Colonic mucosa (tissue), 4 donors: Measurements from ENCODE around the gene PNKD. TPM values are rescaled to one million over a fixed set of nuclear protein-coding genes. Genes with fewer than 3 reads are reported as not detected.

Experiments
- DNase-seq: peaks from one replicate; pipeline ENCODE4 v3.0.0-alpha.2; 2020
- H3K27ac ChIP-seq: fragments of 200-600 bp; one replicate; pipeline ENCODE4 v1.8.0; 2021
- H3K27me3 ChIP-seq: fragments of 200-600 bp; one replicate; pipeline ENCODE4 v1.8.0; 2021
- H3K36me3 ChIP-seq: fragments of 200-600 bp; one replicate; pipeline ENCODE4 v1.8.0; 2021
- H3K4me1 ChIP-seq: fragments of 200-600 bp; one replicate; pipeline ENCODE4 v1.8.0; 2021; ENCODE audit warnings: mild to moderate bottlenecking
- H3K4me3 ChIP-seq: fragments of 200-600 bp; one replicate; pipeline ENCODE4 v1.8.0; 2021
- H3K9ac ChIP-seq, 2 donors: one replicate each; pipeline ENCODE4 v1.7.0; 2013; ENCODE audit warnings: control low read depth in 2 of 2, low read depth in 2 of 2, low read length in 2 of 2
- H3K9me3 ChIP-seq: fragments of 200-600 bp; one replicate; pipeline ENCODE4 v1.8.0; 2021
- intact Hi-C: fragments of 100-400 bp; cut with DNase I; formaldehyde crosslinking; loops from one replicate; pipeline ENCODE4 v1.14.1; 2022
- total RNA-seq, 2 donors: library from RNA; stranded (reverse); fragmentation: NEBNext Ultra II Directional in 1 of 2; extraction: Animal tissue kit (Norgen Biotek cat#: 25700) in 1 of 2; gene quantifications; one replicate each; pipeline ENCODE4 v1.2.1, GENCODE V29; 2021
- TF ChIP-seq, protein P1 (sequence below): fragments of 200-600 bp; IDR thresholded peaks from one replicate; pipeline ENCODE4 v1.8.0; 2022; ENCODE audit warnings: antibody characterized with exemption, mild to moderate bottlenecking
- donor health status: healthy.
- donor health status: DM: no; HTN: no; CAD: no.
- donor health status: DM: no; HTN: no; CAD: no.

Gene PNKD
- total RNA-seq, 2 donors from 2014 or later = 109 to 136 TPM

DNA sequence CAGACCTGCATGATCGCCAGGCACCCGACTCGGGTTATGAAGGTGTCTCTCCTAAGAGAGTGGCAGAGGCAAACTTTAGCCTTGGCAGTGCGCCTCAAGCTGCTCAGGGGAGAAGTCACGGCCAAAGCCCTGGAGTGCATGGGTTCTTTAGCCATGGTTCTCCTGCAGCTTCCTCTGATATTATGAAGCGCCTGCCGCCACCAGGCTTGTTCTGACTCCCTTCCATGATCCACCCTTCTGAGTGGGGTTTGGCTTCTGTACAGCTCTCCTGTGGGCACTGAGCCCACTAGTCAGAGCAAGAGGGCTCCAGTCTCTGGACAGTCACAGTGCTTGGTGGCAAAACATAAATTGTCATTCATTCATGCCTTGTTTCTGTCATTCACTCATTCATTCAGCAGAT, 47.9 kb downstream of the PNKD start:
- intact Hi-C loops = no loop called here
- H3K4me3 ChIP-seq = no peak overlapping the region
- TF ChIP-seq, protein P1, sequence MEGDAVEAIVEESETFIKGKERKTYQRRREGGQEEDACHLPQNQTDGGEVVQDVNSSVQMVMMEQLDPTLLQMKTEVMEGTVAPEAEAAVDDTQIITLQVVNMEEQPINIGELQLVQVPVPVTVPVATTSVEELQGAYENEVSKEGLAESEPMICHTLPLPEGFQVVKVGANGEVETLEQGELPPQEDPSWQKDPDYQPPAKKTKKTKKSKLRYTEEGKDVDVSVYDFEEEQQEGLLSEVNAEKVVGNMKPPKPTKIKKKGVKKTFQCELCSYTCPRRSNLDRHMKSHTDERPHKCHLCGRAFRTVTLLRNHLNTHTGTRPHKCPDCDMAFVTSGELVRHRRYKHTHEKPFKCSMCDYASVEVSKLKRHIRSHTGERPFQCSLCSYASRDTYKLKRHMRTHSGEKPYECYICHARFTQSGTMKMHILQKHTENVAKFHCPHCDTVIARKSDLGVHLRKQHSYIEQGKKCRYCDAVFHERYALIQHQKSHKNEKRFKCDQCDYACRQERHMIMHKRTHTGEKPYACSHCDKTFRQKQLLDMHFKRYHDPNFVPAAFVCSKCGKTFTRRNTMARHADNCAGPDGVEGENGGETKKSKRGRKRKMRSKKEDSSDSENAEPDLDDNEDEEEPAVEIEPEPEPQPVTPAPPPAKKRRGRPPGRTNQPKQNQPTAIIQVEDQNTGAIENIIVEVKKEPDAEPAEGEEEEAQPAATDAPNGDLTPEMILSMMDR = no peak

DNA sequence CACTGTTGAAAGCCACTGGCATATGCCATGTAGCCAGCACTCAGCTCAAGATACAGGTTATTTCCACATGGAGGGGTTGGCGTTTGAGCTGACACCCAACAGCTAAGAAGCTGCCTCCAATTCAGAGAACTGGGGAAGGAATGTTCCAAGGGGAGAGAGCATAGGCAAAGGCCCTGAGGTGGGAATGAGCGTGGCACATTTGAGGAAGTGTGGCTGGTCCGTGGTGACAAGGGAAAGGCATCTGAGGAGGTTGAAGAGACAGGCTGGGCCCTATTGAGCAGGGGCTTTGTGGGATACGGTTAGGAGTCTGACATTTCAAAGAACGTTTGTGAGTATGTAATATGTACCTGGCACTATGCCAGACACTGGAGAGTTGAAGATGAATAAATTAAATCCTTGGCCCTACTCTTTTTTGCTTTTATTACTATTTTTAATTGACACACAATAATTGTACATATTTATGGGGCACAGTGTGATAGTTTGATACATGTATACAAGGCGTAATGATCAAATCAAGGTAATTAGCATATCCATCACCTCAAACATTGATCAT, 49.6 kb downstream of the PNKD start:
- no peaks in the 10 kb centered on the region for H3K9me3 ChIP-seq
- intact Hi-C loops = no loop called here
- H3K36me3 ChIP-seq = no peaks in the 10 kb centered on the region
- no peak for DNase-seq
- no peak overlapping the region for H3K4me3 ChIP-seq
- H3K27ac ChIP-seq = no peak overlapping the region
- H3K4me1 ChIP-seq = peaks cover 3% of the 10 kb centered on the region
- no peaks in the 10 kb centered on the region for H3K27me3 ChIP-seq
- TF ChIP-seq, protein P1 = no peak
- no peak overlapping the region for H3K9ac ChIP-seq

More for the DNA sequence above, 47.9 kb downstream of the PNKD start:
- Histone ChIP-seq H3K9me3 (no peaks in the 10 kb centered on the region), H3K4me1 (peaks cover 3% of the 10 kb centered on the region), H3K27me3 (no peaks in the 10 kb centered on the region), H3K9ac (no peak overlapping the region), H3K27ac (no peak overlapping the region), H3K36me3 (no peaks in the 10 kb centered on the region)
- no peak for DNase-seq

DNA sequence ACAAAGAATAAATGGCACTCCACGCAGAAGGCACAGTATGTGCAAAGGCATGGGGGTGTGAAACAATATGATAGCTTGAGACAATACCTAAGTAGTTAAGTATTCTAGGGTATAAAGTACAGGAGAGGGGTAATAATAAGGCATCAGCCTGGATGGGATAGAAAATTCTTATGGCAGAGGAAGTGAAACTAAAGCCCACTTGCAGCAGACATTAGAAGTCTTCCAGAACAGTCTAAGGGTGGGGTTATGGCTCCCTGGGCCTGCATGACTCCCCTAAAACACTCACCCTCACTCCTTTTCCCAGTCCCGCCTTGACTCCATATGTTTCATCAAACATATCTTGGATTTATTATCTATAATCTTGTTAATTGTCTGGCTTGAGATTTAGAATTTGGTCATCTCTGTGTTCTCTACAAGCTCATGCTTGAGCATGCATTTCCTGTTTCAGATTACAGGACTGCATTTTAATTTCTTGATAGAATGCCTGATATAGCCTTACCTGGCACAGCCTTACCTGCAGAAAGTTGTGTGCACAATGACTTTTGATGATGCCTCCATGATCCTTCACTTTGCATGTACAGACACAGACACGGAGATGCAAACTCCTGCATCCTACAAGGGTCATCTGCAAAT, 50.5 kb downstream of the PNKD start:
- TF ChIP-seq, protein P1 = no peak
- H3K9me3 ChIP-seq = no peaks in the 10 kb centered on the region
- no peak overlapping the region for H3K4me3 ChIP-seq
- intact Hi-C loops = no loop called here
- no peak overlapping the region for H3K9ac ChIP-seq
- peaks cover 3% of the 10 kb centered on the region for H3K4me1 ChIP-seq
- no peak overlapping the region for H3K27ac ChIP-seq
- H3K36me3 ChIP-seq = no peaks in the 10 kb centered on the region
- no peak for DNase-seq
- H3K27me3 ChIP-seq = no peaks in the 10 kb centered on the region

DNA sequence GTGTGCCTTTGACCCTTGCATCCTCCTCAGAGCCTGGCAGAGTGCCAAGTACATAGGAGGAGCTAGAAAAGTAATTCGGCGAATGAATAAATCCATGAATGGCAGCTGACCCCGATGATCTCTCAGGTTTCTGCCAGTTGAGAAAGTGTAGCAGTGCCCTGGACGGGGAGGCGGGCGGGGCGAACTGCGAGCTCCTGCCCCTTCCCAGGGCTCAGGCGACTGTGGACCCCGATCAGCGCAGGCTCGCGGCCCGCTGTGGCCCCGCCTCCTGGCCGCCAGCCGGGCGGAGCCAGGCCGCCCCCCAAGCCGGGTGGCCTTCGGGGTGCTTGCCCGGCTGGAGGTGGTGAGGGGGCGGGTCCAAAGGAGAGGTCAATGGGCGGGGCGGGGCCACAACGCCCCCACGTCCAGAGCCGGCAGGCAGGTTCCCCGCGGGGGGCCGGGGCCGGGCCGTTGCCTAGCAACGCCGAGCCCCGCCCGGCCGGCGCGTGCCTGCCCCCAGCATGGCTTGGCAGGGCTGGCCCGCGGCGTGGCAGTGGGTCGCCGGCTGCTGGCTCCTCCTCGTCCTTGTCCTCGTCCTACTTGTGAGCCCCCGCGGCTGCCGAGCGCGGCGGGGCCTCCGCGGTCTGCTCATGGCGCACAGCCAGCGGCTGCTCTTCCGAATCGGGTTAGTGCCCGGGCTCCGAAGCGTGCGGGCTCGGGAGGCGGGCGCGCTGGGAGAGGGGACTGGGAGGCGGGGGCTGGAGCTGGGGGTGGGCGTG, 52.6 kb downstream of the PNKD start:
- intact Hi-C loops = no loop called here
- H3K4me3 ChIP-seq = peak overlapping the region; percentile 71
- DNase-seq = peak; percentile 91
- TF ChIP-seq, protein P1 = no peak
- peaks cover 3% of the 10 kb centered on the region for H3K4me1 ChIP-seq
- peak overlapping the region; percentile 89 for H3K27ac ChIP-seq
- no peaks in the 10 kb centered on the region for H3K9me3 ChIP-seq
- no peaks in the 10 kb centered on the region for H3K36me3 ChIP-seq
- peak overlapping the region; percentile 60 to 84 for H3K9ac ChIP-seq
- H3K27me3 ChIP-seq = no peaks in the 10 kb centered on the region

DNA sequence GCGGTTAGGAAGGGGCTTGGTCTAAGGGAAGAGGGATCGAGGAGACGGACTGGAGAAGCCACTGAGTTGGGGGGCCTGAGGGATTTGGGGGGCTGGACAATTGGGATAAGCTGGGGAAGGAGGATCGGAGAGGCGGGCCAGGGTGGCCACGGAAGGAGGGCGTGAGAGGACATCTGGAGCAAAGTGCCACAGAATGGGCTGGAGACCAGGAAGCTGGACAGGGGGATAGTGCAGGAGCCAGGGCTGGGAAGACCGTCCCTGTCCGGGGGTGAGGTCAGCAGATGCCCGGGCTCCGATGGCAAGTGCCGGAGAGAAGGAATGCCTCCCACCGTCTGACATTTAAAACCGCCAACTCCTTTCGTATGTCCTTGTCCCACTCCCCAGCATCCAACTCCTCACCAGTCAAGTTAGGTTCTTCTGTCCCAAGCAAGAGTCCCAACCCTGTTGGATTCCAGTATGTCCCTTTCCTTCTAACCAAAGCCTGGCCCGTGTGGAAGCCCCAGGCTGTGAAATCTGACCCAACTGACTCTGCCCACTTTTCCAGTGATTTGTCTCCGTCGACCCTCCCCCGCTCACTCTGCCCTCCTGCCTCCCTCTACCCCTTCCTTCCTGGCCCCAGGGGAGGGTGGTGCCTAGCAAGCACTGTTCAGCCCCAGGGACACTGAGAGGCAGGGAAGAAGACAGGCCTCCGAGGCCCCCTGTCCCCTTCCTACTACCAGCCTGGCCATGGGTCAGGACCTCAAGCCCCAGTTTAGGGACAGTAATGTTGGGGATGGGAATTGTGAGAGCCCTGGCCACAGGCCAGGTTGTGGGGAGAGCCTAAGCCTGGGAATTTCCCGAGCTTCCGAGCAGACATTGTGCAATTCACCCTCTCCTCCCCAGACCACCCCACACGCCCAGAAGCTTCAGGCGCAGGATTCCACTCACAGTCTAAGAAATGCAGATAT, 53.5 kb downstream of the PNKD start:
- Histone ChIP-seq H3K27me3 (no peaks in the 10 kb centered on the region), H3K36me3 (no peaks in the 10 kb centered on the region), H3K9ac (peak overlapping the region; percentile 60 to 84), H3K27ac (peak overlapping the region; percentile 89), H3K9me3 (no peaks in the 10 kb centered on the region), H3K4me3 (peak overlapping the region; percentile 71), H3K4me1 (peaks cover 3% of the 10 kb centered on the region)
- peak; percentile 44 for DNase-seq
- intact Hi-C loops = no loop called here
- TF ChIP-seq, protein P1 = no peak
